ENCODE data around the gene CYFIP1. TPM values are rescaled to one million over a fixed set of nuclear protein-coding genes. Genes with fewer than 3 reads are reported as not detected.

The CYFIP1 gene
- total RNA-seq, 3 donors from 2014 or later (not counting 1 experiment from before 2014, with no cell fraction given), result 6.4 to 9.2 (median 8.8) TPM

DNA sequence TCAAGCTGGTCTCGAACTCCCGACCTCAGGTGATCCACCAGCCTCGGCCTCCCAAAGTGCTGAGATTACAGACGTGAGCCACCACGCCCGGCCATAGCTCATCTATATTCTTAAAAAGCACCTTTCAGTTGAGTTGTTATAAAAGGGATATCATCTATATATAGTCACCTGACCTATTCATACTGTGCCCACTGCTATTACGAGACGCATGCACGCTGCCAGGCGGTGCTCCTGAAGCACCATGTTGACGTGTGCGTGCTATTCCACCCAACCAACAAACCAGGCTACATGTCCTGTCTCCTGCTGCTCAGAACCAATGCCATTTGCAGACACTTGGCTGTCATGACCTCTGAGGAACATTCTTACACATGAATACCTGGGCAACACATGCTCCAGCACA lies 17.6 kb downstream of the CYFIP1 start:
- ATAC-seq (no peak), DNase-seq (no peak)
- no peak overlapping the region for H3K27ac Mint-ChIP-seq
- Histone ChIP-seq H3K9me3 (ENCODE audit: control insufficient read depth, insufficient read depth, low read length) (no peaks in the 10 kb centered on the region), H3K4me3 (ENCODE audit: low read length) (no peak overlapping the region), H3K27ac (ENCODE audit: low read length) (no peak overlapping the region), H3K27me3 (ENCODE audit: control insufficient read depth, insufficient read depth, low read length) (no peaks in the 10 kb centered on the region), H3K4me1 (ENCODE audit: control insufficient read depth, insufficient read depth, low read length) (no peaks in the 10 kb centered on the region), H3K36me3 (ENCODE audit: control insufficient read depth, insufficient read depth, low read length) (no peaks in the 10 kb centered on the region)
- 95% methylated on average over 9 of the region's 12 CpGs for WGBS (ENCODE audit: insufficient coverage)
- H3K4me1 Mint-ChIP-seq, result peaks cover 0 to 7% of the 10 kb centered on the region in 2 donors
- intact Hi-C loops (cut with micrococcal nuclease), result no loop called here
- no peaks in the 10 kb centered on the region for H3K36me3 Mint-ChIP-seq
- no peaks in the 10 kb centered on the region for H3K27me3 Mint-ChIP-seq (ENCODE audit: low read depth in 2 of 2)
- H3K4me3 Mint-ChIP-seq, result no peak overlapping the region
- TF ChIP-seq CTCF (IDR thresholded peaks at IDR 0.05), result no peak
- no peaks in the 10 kb centered on the region for H3K9me3 Mint-ChIP-seq

- Mint-ChIP-seq H3K4me1 (peaks cover 0 to 7% of the 10 kb centered on the region in 2 donors), H3K27ac (no peak overlapping the region), H3K9me3 (no peaks in the 10 kb centered on the region), H3K4me3 (no peak overlapping the region), H3K27me3 (ENCODE audit: low read depth in 2 of 2) (no peaks in the 10 kb centered on the region), H3K36me3 (no peaks in the 10 kb centered on the region)
- Histone ChIP-seq H3K36me3 (ENCODE audit: control insufficient read depth, insufficient read depth, low read length) (no peaks in the 10 kb centered on the region), H3K4me3 (ENCODE audit: low read length) (no peak overlapping the region), H3K27me3 (ENCODE audit: control insufficient read depth, insufficient read depth, low read length) (no peaks in the 10 kb centered on the region), H3K27ac (ENCODE audit: low read length) (no peak overlapping the region), H3K9me3 (ENCODE audit: control insufficient read depth, insufficient read depth, low read length) (no peaks in the 10 kb centered on the region), H3K4me1 (ENCODE audit: control insufficient read depth, insufficient read depth, low read length) (no peaks in the 10 kb centered on the region)
- ATAC-seq (no peak), DNase-seq (no peak)
- no peak for TF ChIP-seq CTCF (IDR thresholded peaks at IDR 0.05)
- WGBS (ENCODE audit: insufficient coverage), result 29% methylated on average over 1 of the region's 1 CpG
- intact Hi-C loops (cut with micrococcal nuclease), result no loop called here
Observed at GRCh38 chr15:22961762-22962161, 18.4 kb downstream of the CYFIP1 start.

GRCh38 chr15:22960556-22960955 lies 19.6 kb downstream of the CYFIP1 start:
- no peak overlapping the region for H3K27ac ChIP-seq (ENCODE audit: low read length)
- TF ChIP-seq CTCF (IDR thresholded peaks at IDR 0.05), result no peak
- no peaks in the 10 kb centered on the region for H3K9me3 ChIP-seq (ENCODE audit: control insufficient read depth, insufficient read depth, low read length)
- Mint-ChIP-seq H3K27ac (no peak overlapping the region), H3K4me1 (peaks cover 0 to 7% of the 10 kb centered on the region in 2 donors), H3K36me3 (no peaks in the 10 kb centered on the region), H3K4me3 (no peak overlapping the region), H3K27me3 (ENCODE audit: low read depth in 2 of 2) (no peaks in the 10 kb centered on the region), H3K9me3 (no peaks in the 10 kb centered on the region)
- H3K36me3 ChIP-seq (ENCODE audit: control insufficient read depth, insufficient read depth, low read length), result no peaks in the 10 kb centered on the region
- no peaks in the 10 kb centered on the region for H3K4me1 ChIP-seq (ENCODE audit: control insufficient read depth, insufficient read depth, low read length)
- intact Hi-C loops (cut with micrococcal nuclease), result no loop called here
- ATAC-seq (no peak), DNase-seq (no peak)
- H3K4me3 ChIP-seq (ENCODE audit: low read length), result no peak overlapping the region
- H3K27me3 ChIP-seq (ENCODE audit: control insufficient read depth, insufficient read depth, low read length), result no peaks in the 10 kb centered on the region
- WGBS (ENCODE audit: insufficient coverage), result 92% methylated on average over 6 of the region's 8 CpGs

- intact Hi-C loops (cut with micrococcal nuclease), result no loop called here
- Mint-ChIP-seq H3K4me3 (no peak overlapping the region), H3K27me3 (ENCODE audit: low read depth in 2 of 2) (no peaks in the 10 kb centered on the region), H3K27ac (no peak overlapping the region), H3K4me1 (peaks cover 0 to 7% of the 10 kb centered on the region in 2 donors), H3K36me3 (no peaks in the 10 kb centered on the region), H3K9me3 (no peaks in the 10 kb centered on the region)
- Histone ChIP-seq H3K4me3 (ENCODE audit: low read length) (no peak overlapping the region), H3K27me3 (ENCODE audit: control insufficient read depth, insufficient read depth, low read length) (no peaks in the 10 kb centered on the region), H3K4me1 (ENCODE audit: control insufficient read depth, insufficient read depth, low read length) (no peaks in the 10 kb centered on the region), H3K36me3 (ENCODE audit: control insufficient read depth, insufficient read depth, low read length) (no peaks in the 10 kb centered on the region), H3K27ac (ENCODE audit: low read length) (no peak overlapping the region), H3K9me3 (ENCODE audit: control insufficient read depth, insufficient read depth, low read length) (no peaks in the 10 kb centered on the region)
- TF ChIP-seq CTCF (IDR thresholded peaks at IDR 0.05), result no peak
- DNase-seq, result no peak
- ATAC-seq, result no peak
- 92% methylated on average over 11 of the region's 11 CpGs for WGBS (ENCODE audit: insufficient coverage)
Observed at GRCh38 chr15:22960126-22960525, 20.0 kb downstream of the CYFIP1 start.

All from natural killer cell (primary cell).